Body of pancreas (tissue), 4 donors: ENCODE results near the gene TOMM70. TPM values are rescaled to one million over a fixed set of nuclear protein-coding genes. Genes with fewer than 3 reads are reported as not detected.
"Not testable (repeated sequence)": the region's sequence is repeated elsewhere in the genome, so short reads cannot be mapped to it uniquely, and the experiment has no call there.

Experiments used
- ATAC-seq: fragments of 150-250 bp; one replicate; pipeline ENCODE4 v1.9.1; 2016
- DNase-seq, 4 donors: peaks; one replicate each; pipeline ENCODE4 v3.0.0-alpha.2; 2019
- H3K27ac ChIP-seq, 4 donors: fragments of 200-600 bp; sonication (generic); 1 replicate in 3 of 4; 2 replicates in 1 of 4; pipeline versions ENCODE4 v1.5.1 to v1.6.1; 2016 to 2019; ENCODE audit warnings: mild to moderate bottlenecking in 1 of 4, mixed read lengths in 1 of 4, moderate library complexity in 1 of 4
- H3K27me3 ChIP-seq, 2 donors: fragments of 200-600 bp; sonication (generic); one replicate each; pipeline ENCODE4 v1.6.0; 2016; ENCODE audit warnings: mild to moderate bottlenecking in 1 of 2
- H3K36me3 ChIP-seq, 2 donors: fragments of 200-600 bp; sonication (generic); replicated peaks in 1 of 2; 2 replicates each; pipeline ENCODE4 v1.5.1; 2016; ENCODE audit warnings: low read depth in 2 of 2; ENCODE audit not compliant: insufficient read depth in 1 of 2
- H3K4me1 ChIP-seq: fragments of 200-600 bp; sonication (generic); one replicate; pipeline ENCODE4 v1.6.0; 2016
- H3K4me3 ChIP-seq, 2 donors: fragments of 200-600 bp; sonication (generic); 1 replicate in 1 of 2; 2 replicates in 1 of 2; pipeline ENCODE4 v1.5.1; 2016 to 2019
- H3K9me3 ChIP-seq, 3 donors: fragments of 200-600 bp; sonication (generic); 1 replicate in 2 of 3; 2 replicates in 1 of 3; pipeline ENCODE4 v1.5.1; 2016
- CTCF ChIP-seq, 7 experiments: fragments of 450-650 bp in 4 of 7; fragments of 200-600 bp in 3 of 7; sonication (generic) in 3 of 7; IDR thresholded peaks; one replicate each; pipeline ENCODE4 v1.5.1; 2016 to 2019; ENCODE audit warnings: antibody characterized with exemption in 7 of 7
- POLR2A ChIP-seq, 3 donors: fragments of 450-650 bp; IDR thresholded peaks; one replicate each; pipeline ENCODE4 v1.6.1; 2016; ENCODE audit warnings: antibody characterized with exemption in 3 of 3, mild to moderate bottlenecking in 2 of 3
- WGBS, 2 donors: methylation state at CpG; one replicate each; pipeline ENCODE4 v1.1.5; 2017; 5-methylcytosine and 5-hydroxymethylcytosine counted together
- intact Hi-C: fragments of 100-400 bp; cut with DNase I; formaldehyde crosslinking; loops from one replicate; pipeline ENCODE4 v1.15.1; 2023
- total RNA-seq, 2 donors: library from RNA; depleted of rRNA; stranded (reverse); fragments of >200 nt; gene quantifications; one replicate each; pipeline ENCODE4 v1.1.0, GENCODE V29; 2016

The TOMM70 gene
- total RNA-seq, 2 donors from 2014 or later, result 17.1 to 25.9 TPM

DNA sequence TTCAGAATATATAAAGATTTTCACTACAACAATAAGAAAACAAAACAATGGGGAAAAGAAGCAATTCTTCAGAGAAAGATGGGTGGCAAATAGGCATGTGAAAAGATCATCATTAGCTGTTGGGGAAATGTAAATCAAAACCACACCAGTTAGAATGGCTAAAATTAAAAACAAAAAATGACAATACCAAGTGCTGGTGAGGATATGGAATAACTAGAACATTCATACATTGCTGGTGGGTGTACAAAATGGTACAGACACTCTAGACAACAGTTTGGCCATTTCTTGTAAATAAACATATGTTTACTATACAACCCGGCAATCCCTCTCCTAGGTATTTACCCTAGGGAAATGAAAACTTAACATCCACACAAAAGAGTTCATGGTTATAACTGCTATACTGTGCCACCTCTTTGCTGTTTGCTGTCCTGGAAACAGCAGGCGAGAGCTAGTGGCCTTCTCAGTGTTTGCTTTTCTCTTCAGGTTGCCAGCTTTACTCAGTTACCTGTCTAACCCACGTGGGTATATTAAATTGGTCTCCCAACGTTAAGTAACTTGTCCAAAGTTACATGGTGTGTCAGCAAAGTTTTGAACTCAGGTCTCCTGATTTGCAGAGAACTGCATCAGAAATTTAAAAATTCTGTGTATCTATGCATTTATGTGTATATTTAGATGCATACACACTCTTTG lies 70.9 kb downstream of the TOMM70 start:
- no peaks in the 10 kb centered on the region for H3K9me3 ChIP-seq
- no peak overlapping the region for H3K27ac ChIP-seq
- WGBS, 2 donors, result 30% methylated on average over 4 of the region's 4 CpGs
- DNase-seq, result peak; percentile 29 to 47 (median 47)
- no peaks in the 10 kb centered on the region for H3K27me3 ChIP-seq
- peaks cover 4% of the 10 kb centered on the region for H3K4me1 ChIP-seq
- H3K36me3 ChIP-seq, result no peaks in the 10 kb centered on the region
- H3K4me3 ChIP-seq, result no peak overlapping the region
- ATAC-seq, result peak; percentile 49
- intact Hi-C loops, result loop anchor here (10.0 kb wide), 1 partner anchor 275 kb away; the partner anchor contains the start of gene ADGRG7
- no peak for TF ChIP-seq CTCF (IDR thresholded peaks at IDR 0.05)
- no peak for TF ChIP-seq POLR2A (IDR thresholded peaks at IDR 0.05)

GRCh38 chr3:100327377-100327776 lies 73.5 kb downstream of the TOMM70 start:
- ATAC-seq, H3K4me3 ChIP-seq, H3K27me3 ChIP-seq, H3K9me3 ChIP-seq, H3K4me1 ChIP-seq, H3K36me3 ChIP-seq, H3K27ac ChIP-seq, DNase-seq: not testable (repeated sequence)
- intact Hi-C loops, result loop anchor here (10.0 kb wide), 1 partner anchor 277 kb away; the partner anchor contains the start of gene ADGRG7
- 96 to 98% methylated on average over 5 of the region's 5 CpGs for WGBS, 2 donors

GRCh38 chr3:100325827-100326226 lies 75.1 kb downstream of the TOMM70 start:
- Histone ChIP-seq H3K27ac (no peak overlapping the region), H3K36me3 (peaks cover 0 to 3% of the 10 kb centered on the region in 2 donors), H3K9me3 (no peaks in the 10 kb centered on the region), H3K4me3 (no peak overlapping the region), H3K27me3 (no peaks in the 10 kb centered on the region), H3K4me1 (no peaks in the 10 kb centered on the region)
- no peak for TF ChIP-seq POLR2A (IDR thresholded peaks at IDR 0.05)
- DNase-seq (no peak), ATAC-seq (no peak)
- intact Hi-C loops, result loop anchor here (10.0 kb wide), 1 partner anchor 279 kb away; the partner anchor contains the start of gene ADGRG7

DNA sequence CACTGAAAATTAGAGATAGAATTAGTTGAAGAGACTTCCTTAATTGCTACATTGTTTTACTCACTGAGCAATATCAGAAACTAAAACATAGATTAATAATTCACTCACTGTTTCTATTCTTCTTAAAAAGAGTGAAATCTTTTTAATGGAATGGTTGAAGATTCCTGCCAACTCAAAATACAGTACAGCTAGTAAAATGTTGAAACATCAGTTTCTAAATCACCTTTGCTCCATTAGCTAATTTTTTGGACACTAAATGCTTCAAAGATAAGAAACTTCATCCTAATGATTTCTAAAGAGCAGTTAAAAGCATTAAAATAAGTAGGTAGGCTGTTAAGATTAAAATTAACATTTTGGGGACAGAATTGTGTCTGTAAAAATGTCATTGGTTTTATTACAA lies 76.8 kb downstream of the TOMM70 start:
- TF ChIP-seq CTCF (IDR thresholded peaks at IDR 0.05) (no peak), POLR2A (IDR thresholded peaks at IDR 0.05) (no peak)
- no peaks in the 10 kb centered on the region for H3K27me3 ChIP-seq
- peaks cover 0 to 3% of the 10 kb centered on the region in 2 donors for H3K36me3 ChIP-seq
- H3K4me1 ChIP-seq, result no peaks in the 10 kb centered on the region
- DNase-seq (no peak), ATAC-seq (no peak)
- H3K27ac ChIP-seq, result no peak overlapping the region
- intact Hi-C loops, result loop anchor here (10.0 kb wide), 1 partner anchor 281 kb away; the partner anchor contains the start of gene ADGRG7
- H3K4me3 ChIP-seq, result no peak overlapping the region
- H3K9me3 ChIP-seq, result no peaks in the 10 kb centered on the region

DNA sequence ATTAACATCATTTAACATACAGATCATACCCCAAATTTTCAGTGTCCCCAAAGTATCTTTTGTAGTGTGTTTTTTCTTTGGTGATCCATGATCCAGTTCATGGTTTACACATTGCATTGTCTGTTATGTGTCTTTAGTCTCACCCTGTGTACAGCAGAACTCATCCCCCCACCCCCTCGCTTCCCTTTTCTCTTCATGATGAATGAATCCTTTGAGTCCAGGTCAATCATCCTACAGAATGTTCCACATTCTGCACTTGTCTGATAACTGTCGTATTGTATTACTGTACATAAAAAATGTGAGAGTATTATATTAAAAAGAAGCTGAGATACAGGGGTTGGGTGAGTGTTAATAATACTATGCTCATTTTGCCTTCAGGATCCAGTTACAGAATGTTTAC lies 80.9 kb downstream of the TOMM70 start:
- 89% methylated on average over 2 of the region's 2 CpGs for WGBS, 2 donors
- Histone ChIP-seq H3K27me3 (no peaks in the 10 kb centered on the region), H3K9me3 (no peaks in the 10 kb centered on the region), H3K27ac (no peak overlapping the region), H3K4me3 (no peak overlapping the region), H3K36me3 (peaks cover 0 to 3% of the 10 kb centered on the region in 2 donors), H3K4me1 (no peaks in the 10 kb centered on the region)
- TF ChIP-seq POLR2A (IDR thresholded peaks at IDR 0.05) (no peak), CTCF (IDR thresholded peaks at IDR 0.05) (no peak)
- intact Hi-C loops, result loop anchor here (10.0 kb wide), 1 partner anchor 285 kb away; the partner anchor contains the start of gene ADGRG7
- ATAC-seq, result no peak
- DNase-seq, result no peak

- no peaks in the 10 kb centered on the region for H3K36me3 ChIP-seq
- H3K27me3 ChIP-seq, result no peaks in the 10 kb centered on the region
- no peak for DNase-seq
- WGBS, 2 donors, result 78 to 92% methylated on average over 2 of the region's 2 CpGs
- H3K9me3 ChIP-seq, result no peaks in the 10 kb centered on the region
- intact Hi-C loops, result no loop called here
- H3K4me1 ChIP-seq, result no peaks in the 10 kb centered on the region
- H3K4me3 ChIP-seq, result no peak overlapping the region
- TF ChIP-seq CTCF (IDR thresholded peaks at IDR 0.05) (no peak), POLR2A (IDR thresholded peaks at IDR 0.05) (no peak)
- no peak overlapping the region for H3K27ac ChIP-seq
- ATAC-seq, result no peak
Measured at GRCh38 chr3:100317912-100318311, 83.0 kb downstream of the TOMM70 start.
